ENCODE results near the gene TET2. TPM values are rescaled to one million over a fixed set of nuclear protein-coding genes. Genes with fewer than 3 reads are reported as not detected.

The TET2 gene
- total RNA-seq, 1 donor from 2014 or later = 28.2 TPM

DNA sequence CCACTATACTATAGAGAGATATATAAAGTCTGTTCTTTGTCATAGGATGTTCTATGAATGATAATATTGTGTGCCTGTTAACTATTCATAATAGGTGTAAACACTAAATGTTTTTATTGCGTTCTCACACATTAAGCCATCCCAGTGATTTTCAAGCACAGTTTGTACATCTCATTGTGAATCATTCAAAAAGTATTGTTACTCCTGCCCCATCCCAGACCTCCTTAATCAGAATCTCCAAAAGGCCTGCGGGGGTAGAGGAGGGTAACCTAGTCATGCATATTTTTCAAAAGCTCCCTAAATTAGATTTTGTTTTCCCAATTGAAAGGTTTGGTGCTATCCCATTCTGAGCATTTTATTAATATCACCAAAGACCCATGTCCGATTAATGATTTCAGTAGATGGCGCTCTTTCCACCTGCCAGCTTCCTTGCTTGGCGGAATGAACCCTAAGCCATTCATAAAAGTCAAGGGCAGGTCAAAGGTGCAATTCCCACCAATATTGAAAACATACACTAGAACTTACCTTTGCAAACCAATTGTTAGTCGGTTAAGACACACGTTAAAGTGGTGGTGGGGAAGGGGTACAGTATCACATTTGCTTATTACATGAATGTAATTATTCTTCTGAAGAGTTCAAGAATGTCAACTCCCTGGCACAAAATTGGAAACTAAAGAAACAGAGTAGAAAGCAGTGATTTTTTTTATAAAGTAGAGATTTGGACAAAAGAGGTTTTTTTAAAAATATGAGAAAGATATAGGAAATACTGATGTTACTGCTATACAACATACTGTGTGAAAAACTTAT lies 5.8 kb upstream of the TET2 start:
- ATAC-seq = no peak

DNA sequence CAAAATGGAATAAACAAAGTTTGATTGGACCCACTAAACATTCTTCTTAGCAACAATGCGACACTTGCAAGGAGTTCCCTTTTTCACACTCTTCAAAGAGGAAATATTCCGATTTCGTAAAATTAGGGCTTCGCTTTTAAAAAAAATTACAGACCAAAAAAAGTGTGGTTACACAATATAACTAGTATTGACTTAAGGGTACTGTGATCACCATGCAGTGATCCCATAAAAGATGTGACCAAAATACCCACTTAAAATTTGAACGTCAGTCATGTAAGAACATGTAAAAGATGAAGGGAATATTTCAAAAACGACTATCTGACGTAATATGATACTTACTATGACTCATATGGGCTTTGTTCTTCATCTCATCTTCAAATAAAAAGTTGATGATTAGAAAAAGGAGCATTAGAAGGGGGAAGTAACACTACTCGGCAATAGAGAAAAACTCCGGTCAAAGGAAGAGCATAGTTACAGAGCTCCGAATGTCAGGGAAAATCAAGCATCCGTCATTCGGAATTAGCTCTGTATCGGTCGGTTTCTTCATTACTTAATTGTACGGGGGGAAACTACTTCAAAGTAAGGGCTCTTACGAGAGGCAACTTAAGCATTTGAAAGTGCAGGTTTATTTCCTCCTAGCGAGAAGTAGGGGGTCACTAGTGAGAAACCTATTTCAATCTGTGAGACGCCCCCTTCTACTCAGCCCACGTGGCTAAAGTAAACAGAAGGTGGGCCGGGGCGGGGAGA lies 1.3 kb upstream of the TET2 start:
- no peak for ATAC-seq

DNA sequence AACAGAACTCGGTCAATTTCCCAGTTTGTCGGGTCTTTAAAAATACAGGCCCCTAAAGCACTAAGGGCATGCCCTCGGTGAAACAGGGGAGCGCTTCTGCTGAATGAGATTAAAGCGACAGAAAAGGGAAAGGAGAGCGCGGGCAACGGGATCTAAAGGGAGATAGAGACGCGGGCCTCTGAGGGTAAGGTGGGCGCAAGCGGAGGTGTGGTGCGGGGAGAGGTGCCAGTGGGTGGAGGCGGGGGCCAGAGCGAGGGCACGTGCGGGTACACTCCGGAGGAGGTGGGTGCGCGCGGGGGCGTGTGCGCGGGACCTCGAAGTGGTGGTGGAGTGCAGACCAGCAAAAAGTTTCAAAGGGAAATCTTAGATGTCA lies 787 bp upstream of the TET2 start:
- ATAC-seq = peak; percentile 19

DNA sequence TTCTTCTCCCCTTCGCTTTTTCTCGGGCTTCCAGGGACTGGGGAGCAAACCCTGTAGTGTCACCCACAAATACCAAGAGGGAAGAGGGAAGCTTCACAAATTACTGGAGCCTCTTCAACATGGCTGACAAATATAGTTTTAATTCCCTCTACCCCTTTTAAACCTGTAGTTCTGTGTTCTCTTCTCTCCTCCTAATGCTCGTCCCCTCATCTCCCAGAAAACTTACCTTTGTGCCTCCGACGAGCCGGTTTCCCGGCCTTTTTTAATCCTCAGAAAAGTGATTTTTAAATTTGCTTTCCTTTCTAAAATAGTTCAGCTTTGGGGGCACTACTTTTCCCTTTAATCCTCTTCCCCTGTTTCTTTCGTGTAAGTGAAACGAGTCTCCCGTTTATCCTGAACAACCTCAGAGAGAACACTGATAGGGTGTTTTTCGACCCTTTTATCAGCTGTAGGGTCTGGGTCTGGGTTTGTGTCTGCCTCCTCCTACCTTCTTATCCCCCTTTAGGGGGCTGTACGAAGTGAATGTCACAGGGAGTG lies 408 bp downstream of the TET2 start:
- peak; percentile 10 for ATAC-seq

DNA sequence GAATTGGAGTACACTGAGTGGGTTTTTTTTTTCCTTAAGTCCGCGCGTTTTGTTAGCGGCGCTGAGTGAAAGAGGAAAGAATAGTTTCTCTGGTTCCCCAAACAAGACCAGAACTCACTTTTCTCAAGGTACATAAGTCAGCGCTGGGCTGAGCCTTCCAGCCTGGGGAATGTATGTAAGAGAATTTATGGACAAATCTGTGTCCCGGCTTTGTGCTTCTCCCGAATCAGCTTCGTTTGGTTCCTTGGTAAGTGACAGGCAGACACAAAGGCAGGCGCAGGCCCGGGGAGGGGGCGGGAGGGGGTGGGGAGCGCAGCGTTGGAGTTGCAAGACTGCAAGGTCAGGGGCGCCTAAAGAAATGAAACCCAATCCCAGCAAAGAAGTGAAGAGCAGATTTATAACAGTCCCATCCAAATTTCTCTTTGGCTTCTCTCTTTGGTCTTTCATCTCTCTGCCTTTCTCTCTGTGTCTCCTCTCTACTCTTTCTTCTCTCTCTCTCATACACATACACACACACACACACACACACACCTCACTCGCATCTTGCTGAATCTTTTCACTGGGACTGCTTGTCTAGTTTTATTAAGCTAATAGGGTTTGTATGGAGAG lies 981 bp downstream of the TET2 start:
- ATAC-seq = no peak

DNA sequence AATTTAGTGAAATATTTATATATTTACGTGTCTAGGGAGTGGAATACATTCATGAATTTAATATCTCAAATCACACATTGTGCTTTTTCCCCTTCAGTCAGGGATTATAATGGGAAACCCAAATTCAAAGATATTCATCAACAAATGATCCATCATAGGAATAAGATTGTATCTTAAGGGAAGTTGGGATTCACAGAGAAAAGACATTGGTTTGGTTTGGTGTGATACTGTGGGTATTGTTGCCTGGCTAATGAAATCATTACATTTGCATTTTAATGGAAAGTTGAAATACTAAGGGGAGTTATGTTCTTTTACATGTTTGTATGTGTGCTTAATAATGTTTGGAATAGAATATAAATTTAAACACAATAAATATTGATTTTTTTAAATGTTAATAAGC lies 1.7 kb downstream of the TET2 start:
- ATAC-seq = no peak

DNA sequence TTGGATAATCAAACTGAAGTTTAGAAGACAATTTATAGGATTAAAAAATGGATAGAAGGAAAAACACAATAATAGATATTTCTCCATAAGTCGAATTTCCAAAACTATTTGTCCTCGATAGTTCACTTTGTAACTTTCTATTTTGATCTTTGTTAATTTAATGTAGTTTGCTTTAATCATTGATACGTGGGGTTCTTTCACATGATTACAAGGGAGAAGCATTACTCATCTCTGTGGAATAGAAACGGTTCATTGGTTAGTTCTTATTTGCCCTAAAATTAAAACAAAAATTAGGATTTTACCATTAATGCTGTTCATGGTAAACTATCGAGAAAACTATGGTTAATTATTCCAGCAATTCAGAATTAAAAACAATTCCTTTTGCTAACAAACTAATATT lies 2.1 kb downstream of the TET2 start:
- no peak for ATAC-seq

DNA sequence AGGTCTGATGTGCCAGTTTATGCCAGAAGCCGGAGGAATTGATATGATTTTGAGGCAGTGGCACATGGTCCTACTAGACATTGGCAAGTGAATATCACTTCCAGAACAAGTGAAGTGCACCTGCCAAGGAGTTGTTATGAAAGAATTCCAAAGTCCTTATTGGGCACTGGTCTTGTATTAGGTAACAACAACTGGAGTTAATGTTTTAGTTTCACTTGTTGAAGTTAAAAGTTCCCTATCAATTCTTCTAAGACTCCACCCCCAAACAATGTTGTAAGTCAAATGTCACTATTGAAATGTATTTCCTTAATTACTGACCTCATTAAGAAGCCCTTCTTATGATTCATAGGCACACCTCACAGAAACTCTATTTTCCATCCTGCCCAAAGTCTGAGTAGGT lies 3.1 kb downstream of the TET2 start:
- peak; percentile 38 for ATAC-seq

DNA sequence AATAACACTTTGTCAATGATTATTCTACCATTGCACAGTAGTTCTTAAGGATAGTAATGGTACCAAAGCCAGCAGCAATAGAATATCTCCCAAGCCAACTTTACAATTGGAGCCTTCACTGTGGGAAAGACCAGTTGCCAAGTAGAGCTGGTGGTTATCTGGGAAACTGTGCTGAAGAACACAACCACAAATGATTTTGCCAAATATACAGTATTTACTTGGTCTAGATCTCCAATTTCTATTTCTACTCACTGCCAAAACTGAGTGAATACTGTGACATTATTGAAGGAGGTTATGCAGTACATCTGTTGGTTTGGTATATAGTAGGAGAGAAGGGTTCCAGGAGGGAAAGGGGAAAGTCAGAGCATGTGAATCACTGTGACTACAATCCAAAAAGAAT lies 3.8 kb downstream of the TET2 start:
- ATAC-seq = no peak

DNA sequence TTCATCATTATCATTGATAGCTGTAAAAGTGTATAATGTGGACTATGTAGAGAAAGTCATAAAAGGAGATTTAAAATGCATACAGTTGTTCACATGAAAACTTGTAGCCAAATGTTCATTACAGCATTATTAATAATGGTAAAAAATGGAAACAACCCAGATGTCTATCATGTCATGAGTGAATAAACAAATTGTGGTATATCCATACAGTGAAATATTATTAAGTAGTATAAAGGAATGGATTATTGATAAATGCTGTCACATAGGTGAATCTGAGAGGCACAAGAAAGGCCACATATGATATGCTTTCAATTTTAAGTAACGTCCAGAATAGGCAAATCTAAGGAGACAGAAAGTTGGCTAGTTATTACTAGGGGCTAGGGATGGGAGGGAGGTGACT lies 7.1 kb downstream of the TET2 start:
- no peak for ATAC-seq

DNA sequence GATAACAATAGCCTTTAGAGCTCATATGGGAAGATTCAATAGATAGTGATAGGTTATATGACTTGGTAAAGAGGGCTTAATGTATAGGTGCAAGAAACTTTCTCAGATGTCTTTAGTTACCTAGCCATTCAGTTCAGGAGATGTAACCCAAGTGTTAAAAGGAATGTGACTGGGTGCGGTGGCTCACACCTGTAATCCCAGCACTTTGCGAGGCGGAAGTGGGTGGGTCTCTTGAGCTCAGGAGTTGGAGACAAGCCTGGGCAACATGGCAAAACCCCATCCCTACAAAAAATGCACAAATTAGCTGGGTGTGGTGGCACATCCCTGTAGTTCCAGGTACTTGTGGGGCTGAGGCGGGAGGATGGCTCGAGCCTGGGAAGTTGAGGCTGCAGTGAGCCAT lies 7.9 kb downstream of the TET2 start:
- peak; percentile 86 for ATAC-seq

DNA sequence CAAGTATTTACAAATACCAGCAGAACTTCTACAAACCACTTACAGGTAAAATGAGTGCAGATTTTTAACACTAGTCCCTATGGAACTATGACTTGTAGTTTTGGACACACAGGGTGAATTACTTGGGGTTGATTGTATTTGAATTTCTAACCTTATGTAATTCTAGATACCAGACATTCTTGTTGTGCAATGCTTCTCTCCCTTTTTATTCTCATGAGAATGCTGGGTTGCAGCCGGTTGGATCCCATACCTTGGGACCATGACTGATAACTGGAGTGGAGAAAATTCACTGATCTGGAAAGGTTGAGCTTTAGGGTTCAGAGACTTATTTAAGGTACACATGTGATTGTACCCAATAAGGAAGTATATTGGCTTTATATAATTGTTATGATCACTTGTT lies 8.8 kb downstream of the TET2 start:
- ATAC-seq = no peak

DNA sequence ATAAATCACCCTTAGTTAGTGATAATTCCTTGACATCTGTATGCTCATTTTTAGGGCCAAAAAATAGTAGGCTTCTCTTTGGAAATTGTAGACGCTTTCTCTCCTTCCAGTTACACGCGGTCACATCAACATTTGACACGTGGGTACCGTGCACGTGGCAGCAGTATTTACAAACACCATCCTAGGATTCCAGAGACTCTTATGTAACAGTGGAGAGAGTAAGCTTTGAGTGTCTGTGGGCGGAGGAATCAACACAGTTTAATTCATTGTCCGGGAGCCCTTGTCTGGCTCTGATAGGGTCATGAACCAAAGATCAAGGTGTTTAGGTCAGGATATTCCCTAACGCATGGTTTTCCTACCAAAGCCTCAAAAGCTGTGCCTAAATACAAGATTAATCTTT lies 12.2 kb downstream of the TET2 start:
- ATAC-seq = no peak

DNA sequence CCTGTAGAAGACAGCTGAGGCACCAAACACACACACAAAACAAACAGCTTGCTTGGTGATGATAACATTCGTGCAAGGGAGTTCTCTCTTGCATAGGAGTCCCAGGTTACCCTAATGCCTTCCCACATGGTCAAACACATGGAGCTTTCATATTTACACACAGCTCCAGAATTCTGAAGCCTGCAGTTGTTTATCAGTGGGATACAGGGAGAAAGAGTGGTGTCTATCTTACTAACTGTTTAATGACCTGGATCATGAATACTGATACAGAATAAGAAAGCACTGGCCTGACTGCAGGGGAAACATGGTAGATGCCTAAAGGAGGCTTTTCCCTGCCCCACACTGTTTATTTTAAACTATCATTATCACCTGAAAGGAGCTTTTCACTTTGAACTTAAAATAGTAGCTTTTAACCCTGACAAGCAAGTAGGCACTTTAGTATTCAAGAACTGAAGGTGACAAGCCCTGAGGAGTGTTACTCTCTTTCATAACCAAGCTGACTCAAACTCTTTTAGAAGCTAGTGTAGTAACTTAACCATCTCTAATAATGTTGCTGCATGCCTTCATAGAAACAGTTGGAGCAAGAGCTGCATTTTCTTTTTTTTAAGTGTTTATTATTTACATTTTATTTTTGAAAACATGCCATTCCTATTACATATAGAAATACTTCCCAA lies 15.6 kb downstream of the TET2 start:
- ATAC-seq = no peak

DNA sequence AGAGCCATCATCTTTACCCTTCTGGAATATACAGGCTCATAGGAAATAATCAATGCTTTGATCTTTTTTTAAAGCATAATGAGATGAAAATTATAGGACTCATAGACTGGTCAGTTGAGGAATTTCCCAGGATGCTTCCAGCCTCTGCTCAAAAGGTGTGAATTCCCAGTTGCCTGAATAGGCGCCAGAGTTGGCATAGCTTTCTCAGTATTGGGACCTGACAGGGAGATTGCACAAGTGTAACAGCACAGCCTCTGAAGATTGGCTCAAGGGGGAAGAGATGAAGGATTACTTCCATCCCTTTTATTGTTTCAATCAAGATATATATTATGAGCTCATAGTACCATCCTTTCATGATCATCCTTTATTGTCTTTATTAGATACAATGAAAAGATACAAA lies 17.9 kb downstream of the TET2 start:
- no peak for ATAC-seq

DNA sequence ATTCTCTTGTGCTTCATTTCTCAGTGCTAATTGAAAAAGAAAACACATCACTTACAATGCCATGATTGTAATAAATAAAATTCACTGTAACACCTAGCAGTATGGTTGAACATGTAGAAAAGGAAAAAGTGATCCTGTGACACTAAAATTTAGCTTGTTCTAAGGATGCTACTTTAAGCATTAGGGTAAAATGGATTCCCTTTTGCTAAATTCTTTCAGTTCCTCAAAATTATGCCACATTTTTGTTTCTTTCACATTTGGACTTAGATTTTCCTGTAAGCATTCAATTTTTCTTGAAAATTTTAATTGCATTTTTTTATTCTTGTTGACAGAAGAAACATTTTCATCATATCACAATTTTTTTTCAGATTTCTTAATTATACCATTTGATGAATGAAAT lies 19.4 kb downstream of the TET2 start:
- no peak for ATAC-seq

DNA sequence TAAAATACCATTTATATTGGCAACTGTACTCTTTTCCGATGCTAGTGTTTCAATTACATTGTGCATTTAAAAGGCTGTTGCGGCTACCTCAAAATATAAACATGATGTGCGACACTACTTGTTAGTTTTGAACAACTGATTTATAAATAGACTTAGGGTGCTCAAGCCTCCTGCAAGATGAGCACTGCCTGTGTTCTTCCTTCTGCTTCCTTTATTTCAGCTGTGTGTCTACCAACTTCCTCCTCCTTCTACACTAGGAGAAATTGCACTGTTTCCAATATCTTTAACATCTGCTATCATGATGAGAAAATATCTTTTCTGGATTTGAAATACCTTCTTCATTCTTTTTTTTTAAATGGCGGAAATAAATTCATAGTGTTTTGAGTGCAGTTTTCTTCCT lies 24.0 kb downstream of the TET2 start:
- no peak for ATAC-seq

DNA sequence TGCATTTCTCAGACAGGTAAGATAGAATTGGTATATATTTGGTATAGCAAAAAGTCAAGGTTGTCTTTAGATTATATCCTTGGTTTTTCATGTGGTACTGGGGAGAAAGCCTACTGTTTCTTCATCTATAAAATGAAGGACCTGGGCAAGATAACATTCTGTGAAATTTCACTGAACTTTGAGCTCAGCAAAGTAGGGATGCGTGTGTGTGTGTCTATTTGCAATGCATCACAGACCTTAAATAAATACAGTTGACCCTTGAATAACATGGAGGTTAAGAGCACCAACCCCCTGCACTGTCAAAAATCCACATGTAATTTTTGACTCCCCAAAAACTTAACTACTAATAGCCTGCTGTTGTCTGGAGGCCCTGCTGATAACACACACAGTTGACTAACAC lies 25.2 kb downstream of the TET2 start:
- ATAC-seq = no peak

DNA sequence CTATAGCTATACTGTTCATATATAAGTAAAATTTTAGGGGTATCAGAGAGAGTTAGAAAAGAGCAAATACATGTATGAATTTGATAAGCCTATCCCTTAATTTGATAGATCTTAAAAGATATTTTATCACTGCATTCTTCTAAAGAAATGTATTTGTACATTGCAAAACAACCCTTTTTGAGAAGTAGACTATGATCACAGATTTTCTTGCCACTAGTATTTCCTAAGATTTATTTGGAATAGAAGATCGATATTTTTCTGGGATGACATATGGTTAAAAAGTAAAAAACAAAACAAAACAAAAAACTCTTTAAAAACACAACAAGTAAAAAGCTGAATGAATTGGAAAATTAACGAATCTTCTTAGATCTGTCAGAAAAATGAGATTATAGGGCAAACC lies 27.4 kb downstream of the TET2 start:
- no peak for ATAC-seq

DNA sequence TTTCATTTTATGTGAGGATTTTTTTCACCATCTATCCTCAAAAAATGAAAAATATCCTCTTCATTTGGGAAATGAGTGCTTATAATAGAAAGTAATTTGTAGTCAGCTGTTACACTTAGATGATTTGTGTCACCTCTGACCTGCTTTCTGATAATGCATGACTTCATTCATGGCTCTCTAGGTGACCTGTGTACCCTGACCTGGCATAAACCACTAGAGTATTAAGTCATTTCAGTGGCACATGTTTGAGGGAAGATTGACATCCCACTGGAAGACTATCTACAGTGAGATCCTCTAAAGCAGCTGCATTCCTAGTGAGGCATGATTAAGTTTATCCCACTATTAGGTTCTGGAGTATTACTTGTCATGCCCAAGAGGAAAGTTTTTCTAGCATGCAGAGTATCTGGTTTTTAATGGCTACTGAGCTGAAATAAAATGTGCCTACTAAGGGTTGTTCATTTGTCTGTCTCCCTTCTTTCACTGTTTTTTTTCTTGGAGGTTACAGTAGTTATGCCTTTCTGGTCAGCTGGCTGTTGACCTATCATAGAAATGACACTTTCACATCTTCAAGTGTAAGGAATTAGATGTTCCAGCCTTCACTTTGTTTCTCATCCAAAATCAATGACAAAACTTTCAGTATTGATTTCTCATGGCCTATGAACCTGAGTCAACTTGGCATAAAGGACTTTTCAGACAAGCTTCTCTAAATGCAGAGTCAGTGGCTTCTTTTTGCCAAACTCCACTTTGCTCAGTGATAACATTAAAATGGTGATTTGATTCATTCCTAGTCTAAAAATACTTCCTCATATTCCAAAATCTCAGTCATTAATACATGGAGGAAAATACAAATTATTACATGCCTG lies 33.1 kb downstream of the TET2 start:
- ATAC-seq = no peak

DNA sequence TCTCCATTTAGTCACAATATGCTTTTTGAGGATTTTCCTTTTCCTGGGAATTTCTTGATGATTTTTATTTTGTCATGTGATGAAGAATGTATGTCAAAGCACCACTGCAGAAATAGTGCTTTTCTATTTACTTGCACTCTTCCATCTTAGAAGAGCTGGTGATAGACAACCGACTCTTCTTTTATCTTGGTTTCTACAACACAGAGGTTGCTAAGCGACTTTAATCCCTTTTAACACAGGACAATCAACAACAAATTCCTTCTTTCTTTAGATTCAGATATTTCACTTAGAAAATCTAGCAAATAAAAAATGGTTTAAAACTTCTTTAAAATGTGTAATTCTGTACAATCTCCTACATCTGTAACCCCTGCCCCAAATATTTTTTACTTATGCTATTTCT lies 34.6 kb downstream of the TET2 start:
- no peak for ATAC-seq

DNA sequence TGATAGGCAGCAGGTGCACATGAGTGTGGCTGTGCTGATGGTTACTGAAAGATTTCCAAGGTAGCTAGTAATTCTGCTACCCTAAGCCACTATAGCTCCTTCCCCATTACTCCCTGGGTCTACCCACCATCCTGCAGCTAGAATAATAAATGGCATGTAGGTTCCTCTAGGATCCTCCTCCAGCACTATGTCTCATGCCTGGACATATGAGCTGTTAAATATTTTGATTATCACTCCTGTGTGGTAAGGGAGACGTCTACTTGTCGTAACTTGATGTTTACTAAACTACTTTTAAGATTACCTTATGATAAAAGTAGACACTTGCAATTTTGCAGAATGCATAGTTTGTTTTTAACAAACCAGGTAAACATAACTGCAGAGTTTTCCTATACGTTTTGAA lies 35.5 kb downstream of the TET2 start:
- no peak for ATAC-seq

All from esophagus mucosa (tissue), 1 donor.